Nephron progenitor cell (in vitro differentiated cells): ENCODE measurements around the gene UBL4B.
A peak's percentile ranks its signal among the peaks of the same experiment; 100 is the strongest.

Experiments used
- DNase-seq: peaks from one replicate; pipeline ENCODE4 v3.0.0; 2021
- H3K27ac Mint-ChIP-seq: 2 replicates; pipeline ENCODE4 v1.8.0; 2021; ENCODE audit warnings: mild to moderate bottlenecking, moderate library complexity, mixed read lengths
- H3K27me3 Mint-ChIP-seq: 2 replicates; pipeline ENCODE4 v1.8.0; 2021; ENCODE audit warnings: mild to moderate bottlenecking, low read depth, mixed read lengths; ENCODE audit not compliant: poor library complexity
- H3K36me3 Mint-ChIP-seq: 2 replicates; pipeline ENCODE4 v1.8.0; 2021; ENCODE audit warnings: low read depth, mixed read lengths
- H3K4me1 Mint-ChIP-seq: 2 replicates; pipeline ENCODE4 v1.8.0; 2021; ENCODE audit warnings: mixed read lengths
- H3K4me3 Mint-ChIP-seq: 2 replicates; pipeline ENCODE4 v1.8.0; 2021; ENCODE audit warnings: mild to moderate bottlenecking, moderate library complexity, mixed read lengths
- H3K9me3 Mint-ChIP-seq: 2 replicates; pipeline ENCODE4 v1.8.0; 2021; ENCODE audit warnings: mild to moderate bottlenecking, moderate library complexity, mixed read lengths
- TF ChIP-seq, protein P1 (sequence below): fragments of 200-600 bp; sonication (generic); IDR thresholded peaks from 2 replicates; pipeline ENCODE4 v1.5.0; 2021; ENCODE audit warnings: antibody characterized with exemption

The UBL4B gene

DNA sequence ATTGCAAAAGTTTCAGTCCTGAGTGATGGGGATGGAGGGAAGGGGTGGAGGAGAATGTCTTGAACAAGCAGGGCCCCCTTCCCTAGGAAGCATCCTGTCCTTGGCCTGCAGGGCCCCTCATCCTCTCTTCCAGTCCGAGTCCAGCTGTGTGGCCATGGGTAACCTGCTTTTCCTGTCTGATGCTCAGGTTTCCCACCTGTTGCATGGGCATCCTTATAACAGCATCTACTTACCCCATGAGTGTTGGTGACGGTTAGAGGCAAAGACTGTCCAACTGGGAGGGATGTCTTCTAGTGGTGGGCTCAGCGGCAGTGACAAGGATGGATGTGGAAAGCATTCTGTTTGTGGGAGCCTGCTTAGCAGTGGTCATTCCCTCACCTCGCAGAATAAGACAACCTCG is 1.9 kb downstream of the UBL4B start:
- DNase-seq = no peak
- H3K27ac Mint-ChIP-seq = no peak overlapping the region
- H3K9me3 Mint-ChIP-seq = peaks cover 4% of the 10 kb centered on the region
- no peak overlapping the region for H3K4me3 Mint-ChIP-seq
- H3K4me1 Mint-ChIP-seq = peaks cover 8% of the 10 kb centered on the region
- peaks cover 99% of the 10 kb centered on the region for H3K27me3 Mint-ChIP-seq
- no peaks in the 10 kb centered on the region for H3K36me3 Mint-ChIP-seq
- TF ChIP-seq, protein P1, sequence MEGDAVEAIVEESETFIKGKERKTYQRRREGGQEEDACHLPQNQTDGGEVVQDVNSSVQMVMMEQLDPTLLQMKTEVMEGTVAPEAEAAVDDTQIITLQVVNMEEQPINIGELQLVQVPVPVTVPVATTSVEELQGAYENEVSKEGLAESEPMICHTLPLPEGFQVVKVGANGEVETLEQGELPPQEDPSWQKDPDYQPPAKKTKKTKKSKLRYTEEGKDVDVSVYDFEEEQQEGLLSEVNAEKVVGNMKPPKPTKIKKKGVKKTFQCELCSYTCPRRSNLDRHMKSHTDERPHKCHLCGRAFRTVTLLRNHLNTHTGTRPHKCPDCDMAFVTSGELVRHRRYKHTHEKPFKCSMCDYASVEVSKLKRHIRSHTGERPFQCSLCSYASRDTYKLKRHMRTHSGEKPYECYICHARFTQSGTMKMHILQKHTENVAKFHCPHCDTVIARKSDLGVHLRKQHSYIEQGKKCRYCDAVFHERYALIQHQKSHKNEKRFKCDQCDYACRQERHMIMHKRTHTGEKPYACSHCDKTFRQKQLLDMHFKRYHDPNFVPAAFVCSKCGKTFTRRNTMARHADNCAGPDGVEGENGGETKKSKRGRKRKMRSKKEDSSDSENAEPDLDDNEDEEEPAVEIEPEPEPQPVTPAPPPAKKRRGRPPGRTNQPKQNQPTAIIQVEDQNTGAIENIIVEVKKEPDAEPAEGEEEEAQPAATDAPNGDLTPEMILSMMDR = no peak

DNA sequence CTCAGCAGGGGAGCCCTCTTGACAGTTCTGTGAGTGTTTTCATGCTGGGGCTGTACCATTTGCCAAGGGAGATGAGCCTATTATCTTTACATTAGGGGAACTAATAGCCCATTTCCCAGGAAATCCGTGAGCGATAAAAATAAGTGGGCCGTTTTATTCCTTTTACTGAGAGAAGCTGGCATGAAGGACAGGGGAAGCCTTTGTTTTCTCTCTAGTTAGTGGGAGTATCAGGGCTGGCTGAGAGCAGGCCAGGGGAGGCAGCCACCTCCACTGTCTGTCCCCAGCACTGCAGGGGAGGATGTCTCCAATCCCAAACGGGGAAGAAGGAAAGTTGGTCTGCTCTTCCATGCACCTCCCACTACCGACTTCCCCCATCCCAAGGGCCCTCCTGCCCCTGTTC is 2.5 kb downstream of the UBL4B start:
- Mint-ChIP-seq H3K4me1 (peaks cover 8% of the 10 kb centered on the region), H3K27me3 (peaks cover 99% of the 10 kb centered on the region)
- TF ChIP-seq, protein P1 = no peak

DNA sequence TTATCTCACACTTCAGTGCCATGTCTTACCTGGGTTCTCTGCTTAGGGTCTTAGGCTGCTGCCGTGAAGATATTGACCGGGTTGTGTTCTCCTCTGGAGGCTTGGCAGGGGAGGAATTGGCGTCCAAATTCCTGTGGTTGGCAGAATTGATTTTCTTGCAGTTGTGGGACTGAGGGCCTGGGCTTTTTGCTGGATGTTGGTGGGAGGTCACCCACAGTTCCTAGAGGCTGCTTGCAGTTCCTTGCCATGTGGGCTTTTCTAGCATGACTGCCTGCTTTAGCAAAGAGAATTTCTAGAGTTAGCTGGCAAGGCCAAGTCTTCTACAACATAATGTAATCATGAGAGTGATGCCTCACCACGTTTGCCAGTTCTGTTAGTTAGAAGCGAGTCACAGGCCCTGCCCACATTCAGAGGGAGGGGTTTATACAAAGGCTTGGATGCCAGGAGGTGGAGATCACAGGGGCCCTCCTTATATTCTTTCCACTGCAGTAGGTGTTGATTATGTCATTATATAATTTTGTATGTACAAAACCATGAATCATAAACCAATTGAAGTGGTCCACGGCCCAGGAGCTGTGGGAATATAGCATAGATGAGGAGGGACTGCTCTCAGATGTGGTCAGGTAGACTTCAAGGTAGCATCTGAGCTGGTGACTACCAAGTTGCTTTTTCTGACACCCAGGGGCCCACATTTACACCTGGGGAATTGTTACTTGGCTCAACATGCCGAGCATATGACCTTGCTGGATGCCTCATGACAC is 6.6 kb downstream of the UBL4B start:
- H3K27me3 Mint-ChIP-seq = peaks cover 96% of the 10 kb centered on the region
- H3K4me3 Mint-ChIP-seq = no peak overlapping the region
- TF ChIP-seq, protein P1 = no peak
- DNase-seq = no peak
- H3K36me3 Mint-ChIP-seq = peaks cover 9% of the 10 kb centered on the region
- peaks cover 27% of the 10 kb centered on the region for H3K4me1 Mint-ChIP-seq
- H3K27ac Mint-ChIP-seq = no peak overlapping the region
- peaks cover 44% of the 10 kb centered on the region for H3K9me3 Mint-ChIP-seq

More for the DNA sequence above, 2.5 kb downstream of the UBL4B start:
- DNase-seq = no peak
- Mint-ChIP-seq H3K27ac (no peak overlapping the region), H3K9me3 (peaks cover 9% of the 10 kb centered on the region), H3K36me3 (no peaks in the 10 kb centered on the region), H3K4me3 (no peak overlapping the region)

DNA sequence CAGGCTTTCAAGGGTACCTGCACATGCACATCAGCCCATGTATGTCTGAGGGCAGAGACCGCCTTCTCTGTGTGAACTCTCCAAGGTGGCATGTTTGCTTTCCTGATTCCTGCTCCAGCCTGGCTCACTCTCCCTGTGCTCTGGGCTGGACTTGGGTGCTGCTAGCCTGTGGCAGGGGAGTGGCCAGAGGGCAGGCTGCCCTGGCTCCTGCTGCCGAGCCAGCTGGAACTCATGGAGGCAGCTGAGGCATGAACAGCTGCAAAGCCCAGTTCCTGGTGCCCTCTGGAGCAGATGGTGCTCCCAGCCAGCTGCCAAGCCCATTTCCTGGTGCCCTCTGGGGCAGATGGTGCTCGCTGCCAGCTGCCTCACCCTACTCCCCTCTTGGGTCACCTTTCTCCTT is 7.6 kb downstream of the UBL4B start:
- Mint-ChIP-seq H3K9me3 (peaks cover 54% of the 10 kb centered on the region), H3K27me3 (peaks cover 96% of the 10 kb centered on the region), H3K4me1 (peaks cover 24% of the 10 kb centered on the region), H3K36me3 (peaks cover 13% of the 10 kb centered on the region), H3K4me3 (no peak overlapping the region), H3K27ac (no peak overlapping the region)
- no peak for DNase-seq
- TF ChIP-seq, protein P1 = no peak

DNA sequence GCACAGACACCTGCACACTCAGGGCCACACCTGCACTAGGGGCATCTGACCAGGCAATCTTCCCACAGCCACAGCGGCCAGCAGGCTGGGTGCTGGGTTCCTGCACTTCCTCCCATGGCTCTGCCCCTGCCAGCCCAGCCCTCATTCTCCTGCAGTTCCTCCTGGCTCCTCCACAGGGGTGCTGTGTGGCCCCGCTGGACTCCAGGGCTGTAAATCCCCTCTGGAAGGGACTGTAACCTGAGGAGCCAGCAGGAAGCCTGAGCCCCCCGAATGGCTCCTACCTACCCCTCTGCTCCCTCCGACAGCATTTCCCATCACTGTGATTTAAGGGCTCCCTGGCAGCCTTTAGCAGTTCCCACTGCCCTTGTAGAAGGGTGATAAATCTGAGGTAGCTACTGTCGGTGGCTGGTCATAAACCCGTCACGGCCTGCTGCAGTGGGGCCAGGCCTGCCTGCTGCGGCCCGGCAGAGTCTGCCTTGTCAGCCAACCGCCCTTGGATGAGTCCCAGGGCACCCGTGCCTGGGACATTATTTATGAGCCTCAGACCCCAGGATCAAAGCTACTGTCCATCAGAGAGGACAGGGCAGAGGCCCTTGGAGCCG is 8.8 kb downstream of the UBL4B start:
- peaks cover 24% of the 10 kb centered on the region for H3K4me1 Mint-ChIP-seq
- H3K27ac Mint-ChIP-seq = no peak overlapping the region
- H3K9me3 Mint-ChIP-seq = peaks cover 66% of the 10 kb centered on the region
- H3K27me3 Mint-ChIP-seq = peaks cover 96% of the 10 kb centered on the region
- DNase-seq = peak; percentile 86
- H3K36me3 Mint-ChIP-seq = peaks cover 17% of the 10 kb centered on the region
- TF ChIP-seq, protein P1 = no peak
- H3K4me3 Mint-ChIP-seq = peak overlapping the region; percentile 23

DNA sequence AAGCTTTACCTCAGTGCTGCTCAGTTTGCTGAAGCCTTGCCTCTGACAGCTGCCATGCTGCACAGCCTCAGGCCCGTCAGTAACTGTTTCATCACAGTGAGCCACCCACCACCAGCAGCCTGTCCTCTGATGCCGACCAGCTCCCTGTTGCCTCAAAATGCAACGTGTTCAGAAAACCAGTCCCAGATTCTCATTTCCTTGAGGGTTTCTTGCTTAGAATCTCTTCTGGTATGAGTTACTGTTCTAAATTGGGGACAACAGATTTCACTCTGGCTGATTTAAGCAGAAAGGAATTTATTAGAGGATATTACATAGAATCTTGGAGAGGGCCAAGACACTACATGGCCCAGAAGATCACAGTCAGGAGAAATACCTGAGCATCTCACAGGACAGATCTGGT is 11.0 kb downstream of the UBL4B start:
- Mint-ChIP-seq H3K36me3 (peaks cover 17% of the 10 kb centered on the region), H3K4me3 (no peak overlapping the region), H3K27ac (no peak overlapping the region), H3K4me1 (peaks cover 19% of the 10 kb centered on the region), H3K9me3 (peaks cover 74% of the 10 kb centered on the region), H3K27me3 (peaks cover 96% of the 10 kb centered on the region)
- no peak for DNase-seq
- TF ChIP-seq, protein P1 = no peak
